GM18858 (cell line): Measurements from ENCODE around the gene COBLL1.
A peak's percentile ranks its signal among the peaks of the same experiment; 100 is the strongest.

Experiments used
- ATAC-seq: cut with Tn5 transposase; IDR thresholded peaks from one replicate; pipeline ENCODE4 v1.9.1; 2021; ENCODE audit not compliant: unreplicated experiment

The COBLL1 gene

DNA sequence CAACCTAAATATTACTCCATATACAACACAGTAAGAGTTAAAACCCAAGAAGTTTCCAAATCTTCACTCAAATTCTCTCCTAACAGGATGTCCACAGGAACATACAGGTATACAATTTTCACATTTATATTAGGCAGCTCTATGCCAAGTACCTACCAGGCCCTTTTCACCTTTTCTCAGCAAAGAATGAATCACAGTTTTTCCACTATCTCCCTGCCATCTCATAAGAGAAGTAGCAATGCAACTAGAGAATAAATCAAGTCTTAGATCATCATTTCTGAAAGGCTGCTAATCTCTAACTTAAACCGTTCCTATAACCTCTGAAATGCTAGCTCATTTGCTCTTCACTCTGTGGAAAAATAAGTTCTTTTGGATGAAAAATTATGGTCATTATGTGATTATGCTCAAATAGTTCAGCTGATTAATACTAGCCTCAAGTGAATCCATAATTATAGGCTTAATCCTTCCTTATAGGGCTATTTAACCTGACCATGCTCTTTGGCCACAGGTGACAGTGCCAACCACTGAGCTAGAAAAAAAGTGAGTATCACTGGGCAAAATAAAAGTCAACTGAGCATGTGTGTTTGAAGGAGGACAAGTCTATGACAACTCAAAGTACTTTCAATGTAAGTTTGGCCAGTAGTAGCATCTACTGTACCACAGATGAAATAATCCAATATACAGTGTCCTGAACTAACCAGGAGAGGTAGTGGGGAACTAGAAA is 79.7 kb downstream of the COBLL1 start:
- ATAC-seq, result no peak

- ATAC-seq, result peak; percentile 99
These were observed 80.4 kb downstream of the COBLL1 start for GRCh38 chr2:164761201-164761600.

- ATAC-seq, result no peak
These were observed 81.4 kb downstream of the COBLL1 start for GRCh38 chr2:164760179-164760578.

- ATAC-seq, result no peak
These were observed 83.5 kb downstream of the COBLL1 start for GRCh38 chr2:164757934-164758695.

GRCh38 chr2:164756773-164757172 is 84.8 kb downstream of the COBLL1 start:
- no peak for ATAC-seq

- no peak for ATAC-seq
These were observed 85.7 kb downstream of the COBLL1 start for GRCh38 chr2:164755952-164756351.

GRCh38 chr2:164754157-164755093 is 87.2 kb downstream of the COBLL1 start:
- peak; percentile 52 for ATAC-seq

DNA sequence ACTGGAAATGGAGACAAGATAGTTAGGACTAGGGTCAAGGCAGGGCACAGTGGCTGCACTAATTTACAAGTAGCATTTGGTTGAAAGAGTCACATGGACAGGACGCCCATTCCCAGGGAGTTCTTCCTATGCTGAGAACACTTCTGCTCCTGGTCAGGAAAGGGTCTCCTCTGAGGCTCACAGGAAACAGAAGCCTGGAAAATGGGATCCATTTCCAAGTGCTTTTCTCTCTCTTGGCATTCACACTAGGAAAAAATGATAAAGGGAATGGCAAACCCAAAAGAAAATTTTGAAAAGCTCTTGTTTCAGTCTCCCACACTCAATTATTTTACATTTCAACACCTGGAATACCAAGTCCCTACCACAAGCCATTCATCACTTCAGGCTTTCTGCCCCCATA is 88.7 kb downstream of the COBLL1 start:
- no peak for ATAC-seq

DNA sequence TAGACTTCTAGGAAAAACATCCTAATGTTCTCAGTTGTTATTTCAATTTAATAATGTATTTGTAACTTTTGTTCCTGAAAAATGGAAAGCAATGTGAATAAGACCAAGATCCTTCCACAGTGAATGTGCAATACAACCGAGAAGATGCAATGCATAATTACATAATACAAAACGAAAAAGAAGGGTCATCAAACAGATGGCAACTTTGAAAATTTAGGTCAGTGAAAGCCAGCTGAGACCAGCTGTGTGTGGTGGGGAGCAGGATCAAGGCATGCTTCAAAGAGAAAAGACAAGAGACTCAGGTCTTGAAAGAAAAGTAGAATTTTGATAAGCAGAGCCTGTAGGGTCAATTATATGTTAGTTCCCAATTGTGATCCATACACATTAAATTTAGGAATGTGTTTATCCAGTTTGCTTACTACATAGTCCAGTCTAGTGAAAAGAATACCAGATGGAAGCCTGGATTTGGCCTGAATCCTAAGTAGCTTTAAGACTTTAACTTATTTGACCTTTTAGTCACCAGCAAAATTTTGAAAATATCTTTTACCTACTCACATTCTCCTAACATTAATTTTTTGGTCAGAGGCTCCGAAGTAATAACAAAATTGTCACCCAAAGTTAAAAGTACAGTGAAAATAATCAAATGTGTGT is 93.7 kb downstream of the COBLL1 start:
- ATAC-seq, result no peak

DNA sequence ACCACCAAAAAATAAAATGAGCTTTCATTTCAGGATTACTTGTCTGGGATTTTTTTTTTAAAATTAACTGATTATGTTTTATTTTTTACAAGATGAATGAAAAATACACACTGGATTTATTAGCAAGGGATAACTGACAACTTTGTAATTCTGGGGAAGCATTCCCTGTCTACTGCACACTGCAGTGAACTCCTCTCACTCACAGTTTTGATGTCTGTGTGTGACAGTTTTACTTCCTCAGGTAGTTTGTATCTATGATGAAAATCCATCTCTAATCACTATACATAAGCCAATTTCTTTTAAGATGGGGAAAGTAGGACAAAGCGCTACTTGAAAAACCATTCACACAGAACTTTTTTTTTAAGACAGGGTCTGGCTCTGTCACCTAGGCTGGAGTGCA is 94.5 kb downstream of the COBLL1 start:
- ATAC-seq, result no peak

DNA sequence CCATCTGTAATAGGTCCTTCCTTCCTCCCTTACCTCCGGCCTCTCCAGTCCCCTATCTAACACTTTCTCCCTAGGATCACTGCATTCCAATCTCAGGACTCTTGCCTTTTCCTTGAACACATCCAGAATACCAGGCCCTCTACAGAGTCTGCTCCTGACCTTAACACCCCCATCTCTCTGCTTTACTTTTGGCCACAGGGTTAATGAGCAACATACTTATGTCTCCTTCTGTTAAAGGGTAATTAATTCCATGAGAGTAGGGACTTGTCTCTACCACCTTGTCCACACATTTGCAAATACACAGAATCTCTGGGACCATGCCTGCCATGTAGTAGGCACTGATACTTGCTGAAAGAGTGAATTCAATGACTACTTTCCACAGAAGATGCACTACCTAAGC is 94.9 kb downstream of the COBLL1 start:
- no peak for ATAC-seq

DNA sequence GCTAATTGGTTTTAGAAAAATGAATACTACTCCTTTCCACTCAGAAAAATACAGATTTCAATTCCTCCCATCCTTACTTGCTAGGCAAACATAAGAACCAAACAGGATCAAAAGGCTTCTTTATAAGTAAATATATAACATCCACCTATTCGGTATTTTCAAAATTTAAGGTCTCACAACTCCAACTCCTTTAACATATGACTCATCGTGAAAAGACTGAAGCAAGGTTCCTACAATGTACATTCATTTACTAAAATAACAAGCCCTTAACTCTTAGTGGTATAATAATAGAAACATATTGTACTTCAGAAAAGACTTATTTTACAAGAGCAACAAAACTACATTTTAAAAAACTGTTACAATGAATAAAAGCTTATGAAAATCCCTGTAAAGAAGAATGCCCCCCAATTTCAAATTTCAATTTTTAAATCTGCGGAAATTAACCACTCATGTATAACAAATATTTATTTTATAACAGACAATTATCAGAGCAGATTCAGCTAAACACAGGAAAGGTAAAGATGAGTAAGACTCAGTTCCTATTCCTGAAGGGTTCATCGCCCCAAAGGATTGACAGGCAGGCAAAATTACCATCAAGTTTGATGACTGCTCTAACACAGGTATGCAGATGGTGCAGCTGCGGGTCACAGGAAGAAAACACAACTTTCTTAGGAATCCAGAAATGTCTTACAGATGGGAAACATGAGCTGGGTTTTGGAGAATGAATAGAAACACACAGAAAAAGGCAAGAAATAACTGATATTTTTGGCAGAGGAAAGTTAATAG is 96.4 kb downstream of the COBLL1 start:
- ATAC-seq, result no peak

DNA sequence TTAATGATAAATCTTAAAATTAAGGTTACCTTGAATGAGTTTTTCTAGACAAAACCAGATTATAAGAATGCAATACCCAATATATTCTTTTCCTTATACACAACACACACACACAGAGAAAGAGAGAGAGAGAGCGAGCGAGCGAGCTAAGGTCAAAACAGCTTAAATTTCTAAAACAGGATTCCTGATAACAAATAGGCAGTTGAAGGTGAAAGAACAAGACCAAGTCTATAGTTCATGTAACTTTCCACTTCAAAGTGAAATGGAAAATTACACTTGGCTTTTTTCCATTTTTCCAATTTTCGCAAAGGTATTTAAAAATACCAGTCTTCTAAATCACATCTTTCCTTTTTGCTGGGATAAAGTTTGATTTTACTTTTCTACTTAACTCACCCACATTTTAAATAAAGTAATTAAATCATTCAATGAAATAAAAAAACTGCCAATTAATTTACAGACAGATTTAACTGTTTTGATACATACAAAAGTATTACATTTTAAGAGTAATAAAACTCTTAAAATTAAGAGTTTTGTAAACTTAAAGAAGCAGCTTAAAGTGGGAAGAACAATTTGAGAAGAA is 98.8 kb downstream of the COBLL1 start:
- no peak for ATAC-seq

DNA sequence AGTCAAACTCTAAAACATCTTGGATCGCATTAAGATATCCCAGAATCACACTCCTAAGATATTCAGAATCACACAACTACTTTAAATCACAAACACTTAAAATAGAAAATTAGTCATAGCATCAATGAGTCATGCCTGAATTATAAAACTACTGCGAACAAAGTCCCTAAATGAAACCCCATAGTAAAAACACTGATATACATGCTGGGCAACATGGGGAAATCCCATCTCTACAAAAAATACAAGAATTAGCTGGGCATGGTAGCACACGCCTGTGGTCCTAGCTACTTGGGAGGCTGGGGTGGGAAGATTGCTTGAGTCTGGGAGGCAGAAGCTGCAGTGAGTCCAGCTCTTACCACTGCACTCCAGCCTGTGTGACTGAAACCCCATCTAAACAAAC is 101.7 kb downstream of the COBLL1 start:
- peak; percentile 43 for ATAC-seq

- no peak for ATAC-seq
These were observed 104.0 kb downstream of the COBLL1 start for GRCh38 chr2:164737612-164738081.

DNA sequence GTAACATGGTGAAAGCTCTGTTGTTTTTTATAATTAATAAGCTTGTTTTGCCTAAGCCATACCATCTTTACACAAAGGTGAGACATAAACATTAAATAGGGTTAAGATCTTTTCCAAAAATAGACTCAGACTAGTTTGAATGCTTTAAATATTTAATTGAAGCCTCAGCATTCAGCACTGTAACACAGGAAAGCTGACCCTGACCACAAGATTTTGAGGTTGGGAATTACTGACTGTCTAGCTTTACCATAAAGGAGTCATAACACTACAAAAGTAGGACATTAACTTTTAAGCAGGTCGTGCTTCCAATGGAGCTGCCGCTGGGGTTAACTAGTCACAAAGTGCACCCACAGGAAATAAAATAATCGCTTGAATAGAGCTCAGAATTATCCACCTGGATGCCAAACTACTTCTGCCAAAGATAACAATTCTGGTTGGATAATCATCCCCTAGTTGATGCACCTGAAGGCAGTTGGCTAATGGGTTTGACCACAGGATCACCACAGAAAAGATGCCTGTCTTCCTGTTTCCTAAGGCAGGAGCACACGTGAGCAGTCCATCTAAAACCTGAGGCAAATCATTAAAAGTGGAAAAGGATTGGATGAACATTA is 106.2 kb downstream of the COBLL1 start:
- ATAC-seq, result no peak

DNA sequence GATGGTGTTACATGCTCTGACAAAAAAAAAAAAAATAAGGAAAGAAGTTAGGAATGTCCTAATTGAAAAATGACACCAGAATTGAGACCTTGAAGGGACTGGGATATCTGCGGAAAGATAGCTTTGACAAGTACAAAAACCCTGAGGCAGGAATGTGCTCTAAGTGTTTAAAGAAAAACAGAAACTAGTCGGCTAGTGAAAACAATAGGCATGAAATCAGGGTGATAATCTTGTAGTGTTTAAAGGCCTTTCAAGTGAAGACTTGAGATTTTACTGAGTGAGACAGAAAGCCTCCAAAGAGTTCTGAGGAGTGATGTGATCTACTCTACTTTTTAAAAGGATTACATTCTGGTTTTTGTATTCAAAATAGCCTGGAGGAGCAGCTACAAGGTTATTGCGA is 107.4 kb downstream of the COBLL1 start:
- ATAC-seq, result no peak

DNA sequence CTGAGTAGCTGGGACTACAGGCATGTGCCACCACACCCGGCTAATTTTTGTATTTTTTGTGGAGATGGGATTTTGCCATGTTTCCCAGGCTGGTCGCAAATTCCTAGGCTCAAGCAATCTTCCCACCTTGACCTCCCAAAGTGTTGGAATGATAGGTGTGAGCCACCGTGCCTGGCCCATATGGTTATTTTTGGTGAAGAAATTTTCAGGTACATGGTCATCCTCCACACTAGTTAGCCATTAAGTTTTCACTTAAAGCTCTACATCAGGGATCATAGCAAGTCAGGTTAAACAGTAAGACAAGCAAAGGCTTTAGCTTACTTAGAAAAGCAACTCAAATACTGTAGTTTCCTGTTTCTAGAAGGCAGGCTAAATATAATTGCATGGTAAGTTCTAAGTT is 116.1 kb downstream of the COBLL1 start:
- ATAC-seq, result no peak

DNA sequence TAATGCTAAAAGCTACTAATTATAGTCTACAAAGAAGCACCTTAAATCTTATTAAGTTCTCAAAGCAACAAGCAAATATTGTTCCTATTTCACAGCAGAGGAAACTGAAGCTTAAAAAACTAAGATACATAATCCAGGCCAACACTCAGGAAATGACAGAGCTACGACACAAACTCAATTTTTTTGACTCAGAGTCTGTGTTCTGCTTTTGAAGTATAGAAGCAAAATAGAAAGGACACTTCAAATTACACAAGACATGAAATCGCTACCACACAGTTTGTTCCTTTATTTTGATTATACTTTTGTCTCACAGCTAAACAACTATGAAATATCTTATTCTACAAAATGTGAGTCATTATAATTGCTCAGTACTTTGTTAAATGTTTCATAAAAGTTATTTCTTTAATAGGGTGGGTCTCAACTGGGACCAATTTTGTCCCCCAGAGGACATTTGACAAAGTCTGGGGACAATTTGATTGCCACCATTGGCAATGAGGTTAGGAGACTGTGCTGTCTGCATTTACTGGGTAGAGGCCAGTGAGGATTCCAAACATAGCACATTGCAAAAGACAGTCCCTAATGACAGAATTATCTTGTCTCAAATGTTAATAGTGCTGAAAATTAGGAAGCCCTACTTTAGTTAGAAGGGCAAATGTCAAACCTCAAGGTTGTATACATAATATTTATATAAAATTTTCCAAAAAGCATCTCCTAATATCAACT is 118.8 kb downstream of the COBLL1 start:
- no peak for ATAC-seq
